GM18498 (cell line): ENCODE results near the gene MDGA2.
A peak's percentile ranks its signal among the peaks of the same experiment; 100 is the strongest.
"Not testable (repeated sequence)": the region's sequence is repeated elsewhere in the genome, so short reads cannot be mapped to it uniquely, and the experiment has no call there.

Experiments used
- ATAC-seq: cut with Tn5 transposase; IDR thresholded peaks from one replicate; pipeline ENCODE4 v1.9.1; 2021; ENCODE audit warnings: mild to moderate bottlenecking, moderate library complexity; ENCODE audit not compliant: unreplicated experiment

The MDGA2 gene

GRCh38 chr14:47624126-47624525, 51.3 kb downstream of the MDGA2 start:
- ATAC-seq, result not testable (repeated sequence)

- ATAC-seq, result no peak
These were observed 56.0 kb downstream of the MDGA2 start for GRCh38 chr14:47619392-47619791.

- ATAC-seq, result no peak
These were observed 68.8 kb downstream of the MDGA2 start for GRCh38 chr14:47606566-47606965.

- peak; percentile 46 for ATAC-seq
These were observed 78.5 kb downstream of the MDGA2 start for GRCh38 chr14:47596860-47597259.

GRCh38 chr14:47596232-47596631, 79.2 kb downstream of the MDGA2 start:
- ATAC-seq, result peak; percentile 84

- no peak for ATAC-seq
These were observed 79.9 kb downstream of the MDGA2 start for GRCh38 chr14:47595552-47595951.

GRCh38 chr14:47590767-47591495, 84.5 kb downstream of the MDGA2 start:
- no peak for ATAC-seq

- ATAC-seq, result no peak
These were observed 90.0 kb downstream of the MDGA2 start for GRCh38 chr14:47585447-47585846.

- no peak for ATAC-seq
These were observed 108.1 kb downstream of the MDGA2 start for GRCh38 chr14:47567273-47567672.

- ATAC-seq, result no peak
These were observed 117.5 kb downstream of the MDGA2 start for GRCh38 chr14:47557894-47558293.

- ATAC-seq, result no peak
These were observed 120.1 kb downstream of the MDGA2 start for GRCh38 chr14:47555333-47555732.

- no peak for ATAC-seq
These were observed 125.5 kb downstream of the MDGA2 start for GRCh38 chr14:47549886-47550285.

- ATAC-seq, result no peak
These were observed 131.9 kb downstream of the MDGA2 start for GRCh38 chr14:47543459-47543858.

GRCh38 chr14:47541662-47542061, 133.7 kb downstream of the MDGA2 start:
- ATAC-seq, result no peak

- ATAC-seq, result no peak
These were observed 136.4 kb downstream of the MDGA2 start for GRCh38 chr14:47539031-47539461.

GRCh38 chr14:47536341-47536740, 139.1 kb downstream of the MDGA2 start:
- ATAC-seq, result no peak

GRCh38 chr14:47526591-47527244, 148.7 kb downstream of the MDGA2 start:
- ATAC-seq, result no peak

- ATAC-seq, result no peak
These were observed 150.9 kb downstream of the MDGA2 start for GRCh38 chr14:47524524-47524923.

GRCh38 chr14:47520382-47520781, 155.0 kb downstream of the MDGA2 start:
- ATAC-seq, result no peak

- ATAC-seq, result no peak
These were observed 163.6 kb downstream of the MDGA2 start for GRCh38 chr14:47511829-47512228.

GRCh38 chr14:47509957-47510356, 165.4 kb downstream of the MDGA2 start:
- no peak for ATAC-seq

GRCh38 chr14:47507861-47508260, 167.5 kb downstream of the MDGA2 start:
- no peak for ATAC-seq
